GM21381 (cell line): ENCODE measurements around the gene TMEM61.

Experiments
- ATAC-seq: cut with Tn5 transposase; IDR thresholded peaks from one replicate; pipeline ENCODE4 v1.9.1; 2021; ENCODE audit warnings: mild to moderate bottlenecking, moderate library complexity; ENCODE audit not compliant: unreplicated experiment

TMEM61 gene

GRCh38 chr1:55037733-55038551 lies 57.5 kb downstream of the TMEM61 start:
- no peak for ATAC-seq

- no peak for ATAC-seq
Observed at GRCh38 chr1:55038552-55038838, 58.1 kb downstream of the TMEM61 start.

GRCh38 chr1:55038974-55039341 lies 58.5 kb downstream of the TMEM61 start:
- no peak for ATAC-seq

GRCh38 chr1:55039342-55040082 lies 59.1 kb downstream of the TMEM61 start, which contains the start of gene PCSK9:
TSS of gene PCSK9 (plus strand) at chr1:55039548. CDS start at chr1:55039838, 290 bp downstream.
- ATAC-seq: no peak

- no peak for ATAC-seq
Observed at GRCh38 chr1:55040083-55040932, 59.9 kb downstream of the TMEM61 start.

GRCh38 chr1:55040933-55041494 lies 60.6 kb downstream of the TMEM61 start:
- no peak for ATAC-seq

GRCh38 chr1:55041613-55042012 lies 61.2 kb downstream of the TMEM61 start:
- no peak for ATAC-seq
